B cell (primary cell): ENCODE results near the gene PALM3.

Experiments used
- EZH2 ChIP-seq: IDR thresholded peaks from 2 replicates; pipeline ENCODE4 v1.6.1; 2012; ENCODE audit warnings: borderline replicate concordance, low read depth, mild to moderate bottlenecking, moderate library complexity, low read length; ENCODE audit not compliant: insufficient read depth, poor library complexity, severe bottlenecking
- TF ChIP-seq, protein P1 (sequence below): fragments of 200-600 bp; IDR thresholded peaks from one replicate; pipeline ENCODE4 v1.8.0; 2022; ENCODE audit warnings: antibody characterized with exemption, mild to moderate bottlenecking

DNA sequence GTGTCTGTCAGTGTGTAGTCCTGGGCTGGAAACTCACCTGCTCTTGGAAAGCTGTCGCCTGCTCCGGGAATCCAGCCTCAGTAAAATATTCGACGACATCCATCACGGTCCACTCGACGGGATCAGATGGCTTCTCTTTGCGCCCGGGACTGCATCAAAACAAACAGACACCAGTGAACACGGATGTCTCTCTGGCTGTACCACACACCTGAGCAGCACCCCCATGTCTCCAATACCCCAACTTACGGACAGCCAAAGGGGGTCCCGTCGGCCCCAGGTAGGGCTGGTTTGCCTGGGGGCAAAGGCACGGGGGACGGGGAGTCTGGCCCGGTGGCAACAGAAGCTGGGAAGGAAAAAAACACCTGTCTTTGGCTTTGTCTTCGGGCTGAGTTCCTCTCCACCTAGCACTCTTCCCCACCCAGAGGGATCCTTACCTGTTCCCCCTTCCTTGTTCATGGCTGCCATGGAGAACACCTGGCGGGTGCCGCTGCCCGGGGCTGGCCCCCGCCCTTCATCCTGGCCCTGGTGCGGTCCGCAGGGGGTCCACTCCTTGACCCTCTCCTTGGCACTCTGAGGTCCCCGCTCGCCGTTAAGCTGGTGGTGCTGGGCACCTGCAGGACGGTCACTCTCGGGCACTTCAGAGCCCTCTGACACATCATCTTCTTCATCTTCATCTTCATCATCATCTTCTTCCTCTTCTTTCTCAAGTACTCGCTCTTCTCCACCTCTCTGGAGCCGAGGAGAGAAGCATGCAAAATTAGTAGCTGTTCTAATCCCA lies 26.9 kb upstream of the PALM3 start:
- TF ChIP-seq, protein P1, sequence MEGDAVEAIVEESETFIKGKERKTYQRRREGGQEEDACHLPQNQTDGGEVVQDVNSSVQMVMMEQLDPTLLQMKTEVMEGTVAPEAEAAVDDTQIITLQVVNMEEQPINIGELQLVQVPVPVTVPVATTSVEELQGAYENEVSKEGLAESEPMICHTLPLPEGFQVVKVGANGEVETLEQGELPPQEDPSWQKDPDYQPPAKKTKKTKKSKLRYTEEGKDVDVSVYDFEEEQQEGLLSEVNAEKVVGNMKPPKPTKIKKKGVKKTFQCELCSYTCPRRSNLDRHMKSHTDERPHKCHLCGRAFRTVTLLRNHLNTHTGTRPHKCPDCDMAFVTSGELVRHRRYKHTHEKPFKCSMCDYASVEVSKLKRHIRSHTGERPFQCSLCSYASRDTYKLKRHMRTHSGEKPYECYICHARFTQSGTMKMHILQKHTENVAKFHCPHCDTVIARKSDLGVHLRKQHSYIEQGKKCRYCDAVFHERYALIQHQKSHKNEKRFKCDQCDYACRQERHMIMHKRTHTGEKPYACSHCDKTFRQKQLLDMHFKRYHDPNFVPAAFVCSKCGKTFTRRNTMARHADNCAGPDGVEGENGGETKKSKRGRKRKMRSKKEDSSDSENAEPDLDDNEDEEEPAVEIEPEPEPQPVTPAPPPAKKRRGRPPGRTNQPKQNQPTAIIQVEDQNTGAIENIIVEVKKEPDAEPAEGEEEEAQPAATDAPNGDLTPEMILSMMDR: no peak
- TF ChIP-seq EZH2: no peak
